HepG2 (cell line): ENCODE measurements around the gene CACNB4. TPM values are rescaled to one million over a fixed set of nuclear protein-coding genes. Genes with fewer than 3 reads are reported as not detected.

Source experiments
- BRD4 ChIP-seq: sonication (generic); formaldehyde crosslinking; IDR thresholded peaks from 2 replicates; pipeline ENCODE4 v1.4.0; 2020; ENCODE audit warnings: missing genetic modification reagents
- CAMTA2 ChIP-seq: sonication (generic); formaldehyde crosslinking; IDR thresholded peaks from 2 replicates; pipeline ENCODE4 v1.4.0; 2020; ENCODE audit warnings: mild to moderate bottlenecking, missing genetic modification reagents, borderline replicate concordance
- CENPT ChIP-seq: sonication (generic); formaldehyde crosslinking; IDR thresholded peaks from 2 replicates; pipeline ENCODE4 v1.8.0; 2022; ENCODE audit warnings: low read depth, mild to moderate bottlenecking, moderate library complexity, missing genetic modification reagents
- FOXP1 ChIP-seq, 2 experiments: fragments of 450-650 bp in 1 of 2; IDR thresholded peaks; 2 replicates each; pipeline ENCODE4 v1.6.1; 2017 to 2018; ENCODE audit warnings: antibody characterized with exemption in 1 of 2
- HNF4A ChIP-seq: sonication (generic); formaldehyde crosslinking; IDR thresholded peaks from 2 replicates; pipeline ENCODE4 v1.4.0; 2020; ENCODE audit warnings: missing genetic modification reagents
- JARID2 ChIP-seq: sonication (generic); formaldehyde crosslinking; IDR thresholded peaks from 2 replicates; pipeline ENCODE4 v1.8.1; 2023; ENCODE audit warnings: missing genetic modification reagents, inconsistent platforms; ENCODE audit not compliant: insufficient replicate concordance
- KDM3A ChIP-seq: IDR thresholded peaks from 2 replicates; pipeline ENCODE4 v1.6.1; 2018; ENCODE audit warnings: low read depth, missing compliant biosample characterization
- KLF15 ChIP-seq: sonication (generic); formaldehyde crosslinking; IDR thresholded peaks from 2 replicates; pipeline ENCODE4 v1.8.1; 2023; ENCODE audit warnings: borderline replicate concordance, mild to moderate bottlenecking, inconsistent platforms, missing genetic modification reagents, mixed read lengths
- MEIS1 ChIP-seq: sonication (generic); formaldehyde crosslinking; IDR thresholded peaks from 2 replicates; pipeline ENCODE4 v1.9.0; 2021; ENCODE audit warnings: mild to moderate bottlenecking, missing genetic modification reagents, moderate library complexity, borderline replicate concordance
- MEIS2 ChIP-seq: sonication (generic); formaldehyde crosslinking; IDR thresholded peaks from 2 replicates; pipeline ENCODE4 v1.9.0; 2021; ENCODE audit warnings: mild to moderate bottlenecking, missing genetic modification reagents
- PAX8 ChIP-seq: sonication (generic); formaldehyde crosslinking; IDR thresholded peaks from 2 replicates; pipeline ENCODE4 v1.8.0; 2022; ENCODE audit warnings: mild to moderate bottlenecking, missing genetic modification reagents, borderline replicate concordance
- RBM39 ChIP-seq: fragments of 200-400 bp; formaldehyde crosslinking; IDR thresholded peaks from one replicate; pipeline ENCODE4 v1.6.1; 2018; ENCODE audit warnings: antibody characterized with exemption, mild to moderate bottlenecking, low read depth, low read length; ENCODE audit not compliant: poor library complexity, severe bottlenecking
- RXRB ChIP-seq: IDR thresholded peaks from 2 replicates; pipeline ENCODE4 v1.6.1; 2016; ENCODE audit warnings: borderline replicate concordance, missing genetic modification reagents, missing compliant biosample characterization
- SAP130 ChIP-seq: IDR thresholded peaks from 2 replicates; pipeline ENCODE4 v1.6.1; 2016; ENCODE audit warnings: low read depth
- SMARCE1 ChIP-seq: fragments of 450-650 bp; IDR thresholded peaks from 2 replicates; pipeline ENCODE4 v1.6.1; 2017; ENCODE audit warnings: borderline replicate concordance
- SNRNP70 ChIP-seq: fragments of 200-400 bp; formaldehyde crosslinking; IDR thresholded peaks from 2 replicates; pipeline ENCODE4 v1.6.1; 2017; ENCODE audit warnings: mild to moderate bottlenecking, low read depth, low read length, moderate library complexity
- SP5 ChIP-seq: IDR thresholded peaks from 2 replicates; pipeline ENCODE4 v1.6.1; 2016; ENCODE audit warnings: low read depth, borderline replicate concordance
- TAF1 ChIP-seq: sonication (generic); formaldehyde crosslinking; IDR thresholded peaks from 2 replicates; pipeline ENCODE4 v1.4.0; 2020; ENCODE audit warnings: missing genetic modification reagents
- TCF7L2 ChIP-seq: IDR thresholded peaks from 2 replicates; pipeline ENCODE4 v1.6.1; 2011; ENCODE audit warnings: mild to moderate bottlenecking, low read depth, low read length, moderate library complexity
- ZFP36L2 ChIP-seq: sonication (generic); formaldehyde crosslinking; IDR thresholded peaks from 2 replicates; pipeline ENCODE4 v1.4.0; 2020; ENCODE audit warnings: missing genetic modification reagents
- ZKSCAN1 ChIP-seq: fragments of 150-350 bp; IDR thresholded peaks from 2 replicates; pipeline ENCODE4 v1.6.1; 2014; ENCODE audit warnings: low read length
- ZNF3 ChIP-seq: IDR thresholded peaks from 2 replicates; pipeline ENCODE4 v1.7.0; 2017; ENCODE audit warnings: inconsistent platforms
- ZNF329 ChIP-seq: sonication (generic); formaldehyde crosslinking; IDR thresholded peaks from 2 replicates; pipeline ENCODE4 v1.9.0; 2021; ENCODE audit warnings: low read depth, mild to moderate bottlenecking, missing genetic modification reagents
- ZNF773 ChIP-seq: sonication (generic); formaldehyde crosslinking; IDR thresholded peaks from 2 replicates; pipeline ENCODE4 v1.4.0; 2020; ENCODE audit warnings: missing genetic modification reagents, borderline replicate concordance
- ZNF792 ChIP-seq: IDR thresholded peaks from 2 replicates; pipeline ENCODE4 v1.6.1; 2016
- ZNF841 ChIP-seq: sonication (generic); formaldehyde crosslinking; IDR thresholded peaks from 2 replicates; pipeline ENCODE4 v1.8.1; 2023; ENCODE audit warnings: missing genetic modification reagents, borderline replicate concordance
- polyA plus RNA-seq, 8 experiments: library from polyadenylated mRNA; depleted of rRNA in 3 of 8; stranded (reverse) in 7 of 8; unstranded in 1 of 8; fragments of >200 nt; fragmentation: Illumina TruSeq in 4 of 8; extraction: Trizol in 4 of 8; gene quantifications; 2 replicates each; pipeline versions ENCODE4 v1.2.1 to v1.2.3, GENCODE V29; 2011 to 2016; ENCODE audit warnings: low read depth in 4 of 8, missing spikeins in 1 of 8, mixed read lengths in 1 of 8; ENCODE audit not compliant: insufficient read depth in 1 of 8
- total RNA-seq, 5 experiments: library from RNA; depleted of rRNA; stranded (reverse); fragments of >200 nt; fragmentation: Illumina TruSeq; extraction: Trizol; gene quantifications; 2 replicates each; pipeline ENCODE4 v1.2.3, GENCODE V29; 2016; ENCODE audit warnings: low read depth in 1 of 5
- TF ChIP-seq, protein P1 (sequence below): sonication (generic); formaldehyde crosslinking; IDR thresholded peaks from 2 replicates; pipeline ENCODE4 v1.8.1; 2023; ENCODE audit warnings: mild to moderate bottlenecking, missing genetic modification reagents
- TF ChIP-seq, protein P2 (sequence below): sonication (generic); formaldehyde crosslinking; IDR thresholded peaks from 2 replicates; pipeline ENCODE4 v1.4.0; 2020; ENCODE audit warnings: mild to moderate bottlenecking, missing genetic modification reagents
- TF ChIP-seq, protein P3 (sequence below): IDR thresholded peaks from 2 replicates; pipeline ENCODE4 v1.6.1; 2012; ENCODE audit warnings: inconsistent platforms

The CACNB4 gene
- total and polyA plus RNA-seq, 2 of the 13 experiments (the other 11 are each of a cell fraction or from before 2014, with no cell fraction given), result 5.1 to 14.3 TPM

DNA sequence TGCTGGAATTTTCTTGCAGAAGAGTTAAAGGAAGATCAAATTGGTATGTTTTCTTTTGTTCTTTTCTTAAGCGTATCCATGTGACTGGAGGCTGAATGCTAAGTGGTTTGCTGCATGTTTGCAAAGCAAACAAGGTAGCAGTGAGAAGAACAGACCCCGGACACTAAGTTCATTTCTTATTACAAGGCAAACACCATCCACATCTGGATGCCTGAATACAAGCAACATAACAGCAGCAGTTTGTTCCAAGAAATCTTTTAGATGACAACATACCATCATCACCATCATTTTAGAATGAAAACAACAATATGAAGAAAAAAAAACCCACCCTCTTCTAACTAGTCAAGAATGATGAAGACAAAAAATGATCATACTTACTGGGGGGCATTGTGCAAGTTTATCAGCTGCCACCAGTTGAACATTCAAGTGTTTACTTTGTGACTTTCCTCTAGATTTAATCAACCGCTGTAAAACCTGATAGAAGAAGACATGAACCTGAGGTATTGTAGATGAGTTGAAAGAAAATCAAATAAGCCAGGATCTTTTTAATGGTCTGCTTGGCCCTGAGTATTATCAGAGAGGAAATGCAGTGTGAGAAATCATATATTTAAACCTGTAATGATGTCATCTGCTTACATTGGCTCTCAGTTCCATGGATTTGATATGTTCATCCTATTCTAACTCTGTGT, 245.6 kb downstream of the CACNB4 start (continued):
- TF ChIP-seq MEIS2 (CRISPR knock-in tag) (no peak), TAF1 (CRISPR knock-in tag) (no peak), FOXP1 (IDR thresholded peaks at IDR 0.05) (no peak), FOXP1 (CRISPR knock-in tag; IDR thresholded peaks at IDR 0.05) (peak; percentile 64), KLF15 (CRISPR knock-in tag) (no peak), ZNF329 (CRISPR knock-in tag) (no peak), PAX8 (CRISPR knock-in tag) (no peak), SNRNP70 (no peak), CENPT (CRISPR knock-in tag) (no peak), ZNF3 (CRISPR knock-in tag) (no peak), BRD4 (CRISPR knock-in tag) (no peak), ZKSCAN1 (no peak), SAP130 (CRISPR knock-in tag) (no peak), RBM39 (no peak), JARID2 (CRISPR knock-in tag) (no peak), ZNF773 (no peak), MEIS1 (CRISPR knock-in tag) (no peak), ZFP36L2 (no peak), SP5 (CRISPR knock-in tag) (no peak), ZNF792 (CRISPR knock-in tag) (peak; percentile 72; the same call in 1 of the 2 replicates), ZNF841 (CRISPR knock-in tag) (no peak), KDM3A (CRISPR knock-in tag) (no peak), TCF7L2 (no peak), CAMTA2 (CRISPR knock-in tag) (0 out of 2 replicates have a peak, but pooled peaks have one; percentile 0), HNF4A (CRISPR knock-in tag) (peak; percentile 21; the same call in 1 of the 2 replicates), RXRB (CRISPR knock-in tag) (peak; percentile 56; the same call in 1 of the 2 replicates), SMARCE1 (no peak)
- TF ChIP-seq, protein P1, sequence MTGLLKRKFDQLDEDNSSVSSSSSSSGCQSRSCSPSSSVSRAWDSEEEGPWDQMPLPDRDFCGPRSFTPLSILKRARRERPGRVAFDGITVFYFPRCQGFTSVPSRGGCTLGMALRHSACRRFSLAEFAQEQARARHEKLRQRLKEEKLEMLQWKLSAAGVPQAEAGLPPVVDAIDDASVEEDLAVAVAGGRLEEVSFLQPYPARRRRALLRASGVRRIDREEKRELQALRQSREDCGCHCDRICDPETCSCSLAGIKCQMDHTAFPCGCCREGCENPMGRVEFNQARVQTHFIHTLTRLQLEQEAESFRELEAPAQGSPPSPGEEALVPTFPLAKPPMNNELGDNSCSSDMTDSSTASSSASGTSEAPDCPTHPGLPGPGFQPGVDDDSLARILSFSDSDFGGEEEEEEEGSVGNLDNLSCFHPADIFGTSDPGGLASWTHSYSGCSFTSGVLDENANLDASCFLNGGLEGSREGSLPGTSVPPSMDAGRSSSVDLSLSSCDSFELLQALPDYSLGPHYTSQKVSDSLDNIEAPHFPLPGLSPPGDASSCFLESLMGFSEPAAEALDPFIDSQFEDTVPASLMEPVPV (CRISPR knock-in tag), result no peak
- TF ChIP-seq, protein P2, sequence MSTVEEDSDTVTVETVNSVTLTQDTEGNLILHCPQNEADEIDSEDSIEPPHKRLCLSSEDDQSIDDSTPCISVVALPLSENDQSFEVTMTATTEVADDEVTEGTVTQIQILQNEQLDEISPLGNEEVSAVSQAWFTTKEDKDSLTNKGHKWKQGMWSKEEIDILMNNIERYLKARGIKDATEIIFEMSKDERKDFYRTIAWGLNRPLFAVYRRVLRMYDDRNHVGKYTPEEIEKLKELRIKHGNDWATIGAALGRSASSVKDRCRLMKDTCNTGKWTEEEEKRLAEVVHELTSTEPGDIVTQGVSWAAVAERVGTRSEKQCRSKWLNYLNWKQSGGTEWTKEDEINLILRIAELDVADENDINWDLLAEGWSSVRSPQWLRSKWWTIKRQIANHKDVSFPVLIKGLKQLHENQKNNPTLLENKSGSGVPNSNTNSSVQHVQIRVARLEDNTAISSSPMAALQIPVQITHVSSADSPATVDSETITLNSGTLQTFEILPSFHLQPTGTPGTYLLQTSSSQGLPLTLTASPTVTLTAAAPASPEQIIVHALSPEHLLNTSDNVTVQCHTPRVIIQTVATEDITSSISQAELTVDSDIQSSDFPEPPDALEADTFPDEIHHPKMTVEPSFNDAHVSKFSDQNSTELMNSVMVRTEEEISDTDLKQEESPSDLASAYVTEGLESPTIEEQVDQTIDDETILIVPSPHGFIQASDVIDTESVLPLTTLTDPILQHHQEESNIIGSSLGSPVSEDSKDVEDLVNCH, result no peak
- TF ChIP-seq, protein P3, sequence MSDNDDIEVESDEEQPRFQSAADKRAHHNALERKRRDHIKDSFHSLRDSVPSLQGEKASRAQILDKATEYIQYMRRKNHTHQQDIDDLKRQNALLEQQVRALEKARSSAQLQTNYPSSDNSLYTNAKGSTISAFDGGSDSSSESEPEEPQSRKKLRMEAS, result no peak
